HG03439 (cell line): Measurements from ENCODE around the gene ZFP28.

Experiments used
- ATAC-seq: cut with Tn5 transposase; IDR thresholded peaks from one replicate; pipeline ENCODE4 v1.9.1; 2021; ENCODE audit warnings: mild to moderate bottlenecking, moderate library complexity; ENCODE audit not compliant: unreplicated experiment

ZFP28 gene

GRCh38 chr19:56595548-56595899, 56.8 kb downstream of the ZFP28 start:
- no peak for ATAC-seq

- ATAC-seq = no peak
Measured at GRCh38 chr19:56596676-56597075, 57.9 kb downstream of the ZFP28 start.

- ATAC-seq = no peak
Measured at GRCh38 chr19:56597696-56598095, 58.9 kb downstream of the ZFP28 start.

GRCh38 chr19:56601375-56601774, 62.6 kb downstream of the ZFP28 start:
- ATAC-seq = no peak

GRCh38 chr19:56603829-56604228, 65.1 kb downstream of the ZFP28 start:
- ATAC-seq = no peak
